ENCODE results near the gene ICE2.

DNA sequence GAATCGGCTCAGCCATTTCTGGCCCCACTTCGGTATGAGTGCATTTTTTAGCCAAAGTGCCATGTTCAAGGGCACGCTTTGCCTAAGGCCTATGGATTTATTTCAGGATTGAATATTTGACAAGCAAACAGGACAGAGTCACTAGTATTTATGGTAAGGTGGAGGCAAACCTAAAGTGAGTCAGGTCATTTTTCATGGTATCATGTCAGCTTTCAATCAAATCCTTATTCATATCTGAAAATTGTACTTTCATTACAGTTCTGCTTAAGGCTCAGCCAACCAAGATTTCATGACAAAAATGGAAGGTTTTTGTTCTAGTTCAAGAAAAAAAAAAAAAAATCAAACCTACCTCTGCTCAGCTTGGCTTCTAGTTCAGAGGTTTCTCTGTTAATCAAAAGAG is 30.5 kb upstream of the ICE2 start:
- no peak for TF ChIP-seq ELF1 (IDR thresholded peaks at IDR 0.05)
- TF ChIP-seq, protein P1, sequence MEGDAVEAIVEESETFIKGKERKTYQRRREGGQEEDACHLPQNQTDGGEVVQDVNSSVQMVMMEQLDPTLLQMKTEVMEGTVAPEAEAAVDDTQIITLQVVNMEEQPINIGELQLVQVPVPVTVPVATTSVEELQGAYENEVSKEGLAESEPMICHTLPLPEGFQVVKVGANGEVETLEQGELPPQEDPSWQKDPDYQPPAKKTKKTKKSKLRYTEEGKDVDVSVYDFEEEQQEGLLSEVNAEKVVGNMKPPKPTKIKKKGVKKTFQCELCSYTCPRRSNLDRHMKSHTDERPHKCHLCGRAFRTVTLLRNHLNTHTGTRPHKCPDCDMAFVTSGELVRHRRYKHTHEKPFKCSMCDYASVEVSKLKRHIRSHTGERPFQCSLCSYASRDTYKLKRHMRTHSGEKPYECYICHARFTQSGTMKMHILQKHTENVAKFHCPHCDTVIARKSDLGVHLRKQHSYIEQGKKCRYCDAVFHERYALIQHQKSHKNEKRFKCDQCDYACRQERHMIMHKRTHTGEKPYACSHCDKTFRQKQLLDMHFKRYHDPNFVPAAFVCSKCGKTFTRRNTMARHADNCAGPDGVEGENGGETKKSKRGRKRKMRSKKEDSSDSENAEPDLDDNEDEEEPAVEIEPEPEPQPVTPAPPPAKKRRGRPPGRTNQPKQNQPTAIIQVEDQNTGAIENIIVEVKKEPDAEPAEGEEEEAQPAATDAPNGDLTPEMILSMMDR (IDR thresholded peaks at IDR 0.05) = no peak
- no peak for TF ChIP-seq EZH2phosphoT487 (IDR thresholded peaks at IDR 0.05; ENCODE audit: borderline replicate concordance, low read depth)
- TF ChIP-seq, protein P2, sequence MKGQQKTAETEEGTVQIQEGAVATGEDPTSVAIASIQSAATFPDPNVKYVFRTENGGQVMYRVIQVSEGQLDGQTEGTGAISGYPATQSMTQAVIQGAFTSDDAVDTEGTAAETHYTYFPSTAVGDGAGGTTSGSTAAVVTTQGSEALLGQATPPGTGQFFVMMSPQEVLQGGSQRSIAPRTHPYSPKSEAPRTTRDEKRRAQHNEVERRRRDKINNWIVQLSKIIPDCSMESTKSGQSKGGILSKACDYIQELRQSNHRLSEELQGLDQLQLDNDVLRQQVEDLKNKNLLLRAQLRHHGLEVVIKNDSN (IDR thresholded peaks at IDR 0.05; ENCODE audit: borderline replicate concordance, low read depth) = no peak
- no peak for TF ChIP-seq JUND (IDR thresholded peaks at IDR 0.05)
- TF ChIP-seq, protein P3, sequence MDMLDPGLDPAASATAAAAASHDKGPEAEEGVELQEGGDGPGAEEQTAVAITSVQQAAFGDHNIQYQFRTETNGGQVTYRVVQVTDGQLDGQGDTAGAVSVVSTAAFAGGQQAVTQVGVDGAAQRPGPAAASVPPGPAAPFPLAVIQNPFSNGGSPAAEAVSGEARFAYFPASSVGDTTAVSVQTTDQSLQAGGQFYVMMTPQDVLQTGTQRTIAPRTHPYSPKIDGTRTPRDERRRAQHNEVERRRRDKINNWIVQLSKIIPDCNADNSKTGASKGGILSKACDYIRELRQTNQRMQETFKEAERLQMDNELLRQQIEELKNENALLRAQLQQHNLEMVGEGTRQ (IDR thresholded peaks at IDR 0.05; ENCODE audit: borderline replicate concordance, low read depth, low read length) = no peak
- no peak for TF ChIP-seq YY1 (IDR thresholded peaks at IDR 0.05; ENCODE audit: low read depth)
- no peak for TF ChIP-seq RFX5 (IDR thresholded peaks at IDR 0.05; ENCODE audit: low read length)
- no peak for TF ChIP-seq RAD21 (IDR thresholded peaks at IDR 0.05; ENCODE audit: low read length)
- TF ChIP-seq MXI1 (IDR thresholded peaks at IDR 0.05; ENCODE audit: low read depth, low read length) = no peak
- TF ChIP-seq, protein P4, sequence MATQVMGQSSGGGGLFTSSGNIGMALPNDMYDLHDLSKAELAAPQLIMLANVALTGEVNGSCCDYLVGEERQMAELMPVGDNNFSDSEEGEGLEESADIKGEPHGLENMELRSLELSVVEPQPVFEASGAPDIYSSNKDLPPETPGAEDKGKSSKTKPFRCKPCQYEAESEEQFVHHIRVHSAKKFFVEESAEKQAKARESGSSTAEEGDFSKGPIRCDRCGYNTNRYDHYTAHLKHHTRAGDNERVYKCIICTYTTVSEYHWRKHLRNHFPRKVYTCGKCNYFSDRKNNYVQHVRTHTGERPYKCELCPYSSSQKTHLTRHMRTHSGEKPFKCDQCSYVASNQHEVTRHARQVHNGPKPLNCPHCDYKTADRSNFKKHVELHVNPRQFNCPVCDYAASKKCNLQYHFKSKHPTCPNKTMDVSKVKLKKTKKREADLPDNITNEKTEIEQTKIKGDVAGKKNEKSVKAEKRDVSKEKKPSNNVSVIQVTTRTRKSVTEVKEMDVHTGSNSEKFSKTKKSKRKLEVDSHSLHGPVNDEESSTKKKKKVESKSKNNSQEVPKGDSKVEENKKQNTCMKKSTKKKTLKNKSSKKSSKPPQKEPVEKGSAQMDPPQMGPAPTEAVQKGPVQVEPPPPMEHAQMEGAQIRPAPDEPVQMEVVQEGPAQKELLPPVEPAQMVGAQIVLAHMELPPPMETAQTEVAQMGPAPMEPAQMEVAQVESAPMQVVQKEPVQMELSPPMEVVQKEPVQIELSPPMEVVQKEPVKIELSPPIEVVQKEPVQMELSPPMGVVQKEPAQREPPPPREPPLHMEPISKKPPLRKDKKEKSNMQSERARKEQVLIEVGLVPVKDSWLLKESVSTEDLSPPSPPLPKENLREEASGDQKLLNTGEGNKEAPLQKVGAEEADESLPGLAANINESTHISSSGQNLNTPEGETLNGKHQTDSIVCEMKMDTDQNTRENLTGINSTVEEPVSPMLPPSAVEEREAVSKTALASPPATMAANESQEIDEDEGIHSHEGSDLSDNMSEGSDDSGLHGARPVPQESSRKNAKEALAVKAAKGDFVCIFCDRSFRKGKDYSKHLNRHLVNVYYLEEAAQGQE (IDR thresholded peaks at IDR 0.05; ENCODE audit: low read depth, low read length) = no peak
- TF ChIP-seq TAF1 (IDR thresholded peaks at IDR 0.05; ENCODE audit: borderline replicate concordance, low read depth, low read length) = no peak
